K562 (cell line): ENCODE data around the gene SYN1. TPM values are rescaled to one million over a fixed set of nuclear protein-coding genes. Genes with fewer than 3 reads are reported as not detected.

ENCODE experiments used
- ATAC-seq: fragments of 200-7000 bp; cut with Tn5 transposase; 3 replicates; pipeline ENCODE4 v1.9.1; 2020; ENCODE audit warnings: moderate library complexity
- BruUV-seq: library from RNA; stranded (reverse); fragments of 400-500 nt; replicated peaks from 2 replicates; lab custom pipeline; 2021; lab: Mats Ljungman, UMichigan
- CTCF ChIA-PET: fragments of 300-600 bp; formaldehyde crosslinking; extraction: SDS; loops from one replicate; lab custom pipeline; 2021; ENCODE audit warnings: low intra/inter-chr PET ratio; lab: Yijun Ruan, JAX
- POLR2A ChIA-PET: fragments of 300-600, 350-650 bp; sonication (Branson Sonifier 250); formaldehyde crosslinking; extraction: SDS; loops from one replicate; lab custom pipeline; 2021; ENCODE audit warnings: antibody characterized with exemption, inconsistent platforms; lab: Yijun Ruan, JAX
- DNase-seq, 4 experiments: peaks; one replicate each; pipeline versions ENCODE4 v3.0.0 to v3.0.0-alpha.2; 2011 to 2018; ENCODE audit warnings: low spot score in 3 of 4, mixed read lengths in 3 of 4; ENCODE audit errors: extremely low read depth in 1 of 4
- FAIRE-seq: peaks from 2 replicates; lab custom pipeline; 2011; peaks lifted over from hg19 to GRCh38; lab: Jason Lieb, UNC
- H2AFZ ChIP-seq: 2 replicates; pipeline ENCODE4 v1.6.0; 2011; ENCODE audit warnings: low read depth, low read length, control low read depth, inconsistent platforms
- H3K27ac ChIP-seq: fragments of 200-600 bp; 3 replicates; pipeline ENCODE4 v1.8.0; 2011; ENCODE audit warnings: low read depth, mild to moderate bottlenecking, control low read depth, inconsistent platforms, low read length, moderate library complexity, mixed read lengths; ENCODE audit errors: extremely low read depth
- H3K27me3 ChIP-seq, 2 experiments: fragments of 300-600 bp in 1 of 2; 2 replicates in 1 of 2; 3 replicates in 1 of 2; pipeline versions ENCODE4 v1.6.0 to v1.8.0; 2011; ENCODE audit warnings: inconsistent platforms in 2 of 2, low read length in 2 of 2, mild to moderate bottlenecking in 1 of 2, mixed read lengths in 1 of 2, moderate library complexity in 1 of 2; ENCODE audit not compliant: control insufficient read depth in 2 of 2, insufficient read depth in 2 of 2
- H3K36me3 ChIP-seq: fragments of 300-600 bp; 3 replicates; pipeline ENCODE4 v1.8.0; 2011; ENCODE audit warnings: mild to moderate bottlenecking, low read length, inconsistent platforms; ENCODE audit not compliant: control insufficient read depth, insufficient read depth
- H3K4me1 ChIP-seq, 2 experiments: fragments of 200-600 bp in 1 of 2; replicated peaks in 1 of 2; 2 replicates in 1 of 2; 3 replicates in 1 of 2; pipeline versions ENCODE4 v1.5.1 to v1.8.0; 2011; ENCODE audit warnings: inconsistent platforms in 2 of 2, low read length in 2 of 2, mild to moderate bottlenecking in 1 of 2, mixed read lengths in 1 of 2, moderate library complexity in 1 of 2; ENCODE audit not compliant: control insufficient read depth in 2 of 2, insufficient read depth in 2 of 2
- H3K4me2 ChIP-seq: 2 replicates; pipeline ENCODE4 v1.6.1; 2011; ENCODE audit warnings: low read length, control low read depth, inconsistent platforms, mixed read lengths; ENCODE audit not compliant: insufficient read depth
- H3K4me3 ChIP-seq: fragments of 200-600 bp; sonication (generic), shearing (Covaris generic); 2 replicates; pipeline ENCODE4 v1.5.1; 2016; ENCODE audit warnings: control low read depth, inconsistent platforms
- H3K79me2 ChIP-seq: fragments of 200-600 bp; 3 replicates; pipeline ENCODE4 v1.8.0; 2011; ENCODE audit warnings: low read length, inconsistent platforms; ENCODE audit not compliant: control insufficient read depth, insufficient read depth
- H3K9ac ChIP-seq, 2 experiments: 2 replicates each; pipeline versions ENCODE4 v1.6.0 to v1.6.1; 2011; ENCODE audit warnings: low read depth in 2 of 2, low read length in 2 of 2, control low read depth in 1 of 2, inconsistent platforms in 1 of 2, mild to moderate bottlenecking in 1 of 2, mixed read lengths in 1 of 2; ENCODE audit not compliant: insufficient read depth in 1 of 2
- H3K9me1 ChIP-seq: one replicate; pipeline ENCODE4 v1.6.0; 2011; ENCODE audit warnings: inconsistent platforms, mild to moderate bottlenecking, low read length, moderate library complexity; ENCODE audit not compliant: control insufficient read depth, insufficient read depth
- H3K9me3 ChIP-seq: replicated peaks from 2 replicates; pipeline ENCODE4 v1.5.1; 2011; ENCODE audit warnings: low read depth, low read length, inconsistent platforms; ENCODE audit not compliant: control insufficient read depth, insufficient read depth
- H4K20me1 ChIP-seq: replicated peaks from 2 replicates; pipeline ENCODE4 v1.6.1; 2011; ENCODE audit warnings: low read length, inconsistent platforms, mixed read lengths; ENCODE audit not compliant: control insufficient read depth, insufficient read depth
- CLOCK ChIP-seq: fragments of 250-450 bp; sonication (Bioruptor Pico); IDR thresholded peaks from 2 replicates; pipeline ENCODE4 v1.4.0; 2020; ENCODE audit warnings: mild to moderate bottlenecking, moderate library complexity, borderline replicate concordance
- E2F6 ChIP-seq, 2 experiments: IDR thresholded peaks; 2 replicates each; pipeline ENCODE4 v1.6.1; 2011; ENCODE audit warnings: borderline replicate concordance in 1 of 2, control low read depth in 1 of 2, low read depth in 1 of 2, low read length in 1 of 2, mild to moderate bottlenecking in 1 of 2, mixed read lengths in 1 of 2, moderate library complexity in 1 of 2; ENCODE audit not compliant: insufficient read depth in 1 of 2, insufficient read length in 1 of 2, poor library complexity in 1 of 2, severe bottlenecking in 1 of 2; ENCODE audit errors: extremely low read depth in 1 of 2
- GABPB2 ChIP-seq: fragments of 250-450 bp; sonication (Bioruptor Pico); conservative IDR thresholded peaks from 2 replicates; pipeline ENCODE4 v1.5.1; 2021; ENCODE audit warnings: mild to moderate bottlenecking
- HDAC8 ChIP-seq: fragments of 450-650 bp; IDR thresholded peaks from 2 replicates; pipeline ENCODE4 v1.6.1; 2016; ENCODE audit warnings: mild to moderate bottlenecking, missing genetic modification characterization, moderate library complexity, missing compliant biosample characterization
- KAT8 ChIP-seq: fragments of 450-650 bp; IDR thresholded peaks from 2 replicates; pipeline ENCODE4 v1.6.1; 2016; ENCODE audit warnings: low read depth, mild to moderate bottlenecking
- POU5F1 ChIP-seq: fragments of 150-350 bp; IDR thresholded peaks from 2 replicates; pipeline ENCODE4 v1.6.1; 2014; ENCODE audit warnings: borderline replicate concordance, low read length, low read depth, mild to moderate bottlenecking; ENCODE audit not compliant: partially characterized antibody
- ZFP1 ChIP-seq: fragments of 450-650 bp; formaldehyde crosslinking; IDR thresholded peaks from 2 replicates; pipeline ENCODE4 v1.4.0; 2020; ENCODE audit warnings: mild to moderate bottlenecking, mixed read lengths
- WGBS: fragments of 100-300 bp; shearing (Covaris generic); methylation state at CpG from one replicate; pipeline ENCODE4 v1.1.6; 2016; ENCODE audit warnings: low coverage, mixed read lengths; ENCODE audit not compliant: insufficient coverage; ENCODE audit errors: missing lambda C conversion rate; 5-methylcytosine and 5-hydroxymethylcytosine counted together
- in situ Hi-C: fragments of 300-500 bp; cut with MboI; formaldehyde crosslinking; loops from 4 replicates; pipeline ENCODE4 v1.15.0; 2018; ENCODE audit warnings: inconsistent platforms, mixed read lengths
- intact Hi-C: fragments of 100-400 bp; cut with micrococcal nuclease; formaldehyde crosslinking; loops from 2 replicates; pipeline ENCODE4 v1.14.2; 2022
- polyA plus RNA-seq, 8 experiments: library from polyadenylated mRNA; depleted of rRNA in 4 of 8; stranded (reverse) in 5 of 8; unstranded in 3 of 8; fragments of >200 nt; fragmentation: Nextera tagmentation in 2 of 8; fragmentation: Illumina TruSeq in 1 of 8; extraction: Ambion mirVana in 2 of 8; extraction: Trizol in 1 of 8; gene quantifications; 2 replicates each; pipeline versions ENCODE4 v1.2.1 to v1.2.3, GENCODE V29; 2011 to 2014; ENCODE audit warnings: inconsistent platforms in 1 of 8, missing spikeins in 1 of 8
- total RNA-seq, 7 experiments: library from RNA; depleted of rRNA in 6 of 7; stranded (reverse); fragments of >200 nt in 6 of 7; fragmentation: Illumina TruSeq in 2 of 7; extraction: Trizol in 2 of 7; gene quantifications; 2 replicates each; pipeline versions ENCODE4 v1.2.1 to v1.2.3, GENCODE V29; 2011 to 2021; ENCODE audit warnings: low replicate concordance in 1 of 7

SYN1 gene
- total and polyA plus RNA-seq, 9 of the 15 experiments (the other 6 are each of a cell fraction or from before 2014, with no cell fraction given), result 0.01 to 0.28 (median 0.18) TPM; not detected in 2

GRCh38 chrX:47649271-47649670 lies 29.6 kb upstream of the SYN1 start (continued):
- no peak for TF ChIP-seq KAT8

GRCh38 chrX:47648376-47648775 lies 28.7 kb upstream of the SYN1 start:
- no peak overlapping the region for H2AFZ ChIP-seq
- H3K27ac ChIP-seq, result no peak overlapping the region
- BruUV-seq, result no TSS peak
- FAIRE-seq (no peak), DNase-seq (no peak), ATAC-seq (no peak)
- peaks cover 60% of the 10 kb centered on the region for H3K79me2 ChIP-seq
- no peaks in the 10 kb centered on the region for H3K27me3 ChIP-seq
- H3K4me2 ChIP-seq, result peak overlapping the region; percentile 93
- H3K36me3 ChIP-seq, result peaks cover 70% of the 10 kb centered on the region; the same call in 2 of the 3 replicates
- H3K9me1 ChIP-seq, result peaks cover 5% of the 10 kb centered on the region
- ChIA-PET POLR2A (no interaction called here), CTCF (no interaction called here)
- TF ChIP-seq ZFP1 (CRISPR knock-in tag), result no peak
- no peak for TF ChIP-seq HDAC8
- TF ChIP-seq GABPB2 (CRISPR knock-in tag), result no peak
- no peak for TF ChIP-seq POU5F1
- TF ChIP-seq CLOCK (CRISPR knock-in tag), result no peak
- no peak for TF ChIP-seq E2F6 (IDR thresholded peaks at IDR 0.05; ENCODE audit: borderline replicate concordance in 1 of 2, extremely low read depth in 1 of 2, insufficient read depth in 1 of 2, insufficient read length in 1 of 2, low read depth in 1 of 2, low read length in 1 of 2, poor library complexity in 1 of 2, severe bottlenecking in 1 of 2)
- peak overlapping the region in 1 of 2 experiments; percentile 45; a peak in 1 of 4 replicates for H3K9ac ChIP-seq
- H4K20me1 ChIP-seq, result no peaks in the 10 kb centered on the region
- in situ Hi-C loops (no loop called here), intact Hi-C loops (loop anchor here (5.0 kb wide), 1 partner anchor 86 kb away; the partner anchor contains the start of gene ARAF)
- H3K4me1 ChIP-seq, result peaks cover 21 to 29% of the 10 kb centered on the region in 2 experiments; a peak in 4 of 5 replicates
- 60% methylated on average over 2 of the region's 2 CpGs for WGBS
- no peaks in the 10 kb centered on the region for H3K9me3 ChIP-seq
- H3K4me3 ChIP-seq, result peak overlapping the region; percentile 85; the same call in 1 of the 2 replicates
